ENCODE measurements around the gene NAALADL1.

DNA sequence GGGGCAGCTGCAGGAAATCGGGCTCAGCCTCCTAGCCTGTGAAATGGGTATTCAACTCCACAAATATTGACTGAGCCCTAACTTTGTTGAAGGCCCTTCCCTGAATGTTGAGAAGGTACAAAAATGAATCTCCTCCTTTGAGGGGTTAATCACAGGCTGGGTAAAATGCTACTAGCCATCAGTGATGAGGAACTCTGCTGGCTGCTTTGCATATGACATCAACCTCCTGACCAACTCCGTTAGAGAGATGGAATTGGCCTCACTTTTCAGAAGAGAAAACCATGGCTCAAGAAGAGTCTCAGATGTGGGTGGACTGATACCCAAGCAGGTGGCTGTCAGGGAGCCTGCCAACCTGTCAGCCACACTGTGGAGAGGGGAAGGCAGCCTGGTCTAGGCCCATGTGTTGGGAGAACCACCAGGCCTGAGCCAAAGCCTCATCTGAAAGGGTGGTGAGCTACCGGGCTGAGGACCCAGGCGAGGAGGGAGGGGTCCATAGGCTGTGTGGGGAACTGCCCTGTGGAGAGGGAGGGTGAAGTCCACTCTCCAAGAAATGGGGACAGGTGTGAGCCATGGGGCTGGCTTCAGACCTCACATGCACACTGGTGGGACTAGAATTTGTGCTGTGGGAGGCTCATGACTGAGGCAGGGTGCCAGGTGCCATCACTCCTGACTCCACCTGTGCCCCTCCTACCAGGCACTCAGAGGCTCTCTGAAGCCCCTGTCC lies 13.7 kb upstream of the NAALADL1 start:
- TF ChIP-seq, protein P1, sequence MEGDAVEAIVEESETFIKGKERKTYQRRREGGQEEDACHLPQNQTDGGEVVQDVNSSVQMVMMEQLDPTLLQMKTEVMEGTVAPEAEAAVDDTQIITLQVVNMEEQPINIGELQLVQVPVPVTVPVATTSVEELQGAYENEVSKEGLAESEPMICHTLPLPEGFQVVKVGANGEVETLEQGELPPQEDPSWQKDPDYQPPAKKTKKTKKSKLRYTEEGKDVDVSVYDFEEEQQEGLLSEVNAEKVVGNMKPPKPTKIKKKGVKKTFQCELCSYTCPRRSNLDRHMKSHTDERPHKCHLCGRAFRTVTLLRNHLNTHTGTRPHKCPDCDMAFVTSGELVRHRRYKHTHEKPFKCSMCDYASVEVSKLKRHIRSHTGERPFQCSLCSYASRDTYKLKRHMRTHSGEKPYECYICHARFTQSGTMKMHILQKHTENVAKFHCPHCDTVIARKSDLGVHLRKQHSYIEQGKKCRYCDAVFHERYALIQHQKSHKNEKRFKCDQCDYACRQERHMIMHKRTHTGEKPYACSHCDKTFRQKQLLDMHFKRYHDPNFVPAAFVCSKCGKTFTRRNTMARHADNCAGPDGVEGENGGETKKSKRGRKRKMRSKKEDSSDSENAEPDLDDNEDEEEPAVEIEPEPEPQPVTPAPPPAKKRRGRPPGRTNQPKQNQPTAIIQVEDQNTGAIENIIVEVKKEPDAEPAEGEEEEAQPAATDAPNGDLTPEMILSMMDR (IDR thresholded peaks at IDR 0.05; ENCODE audit: low read depth, low read length) = no peak
- no peak for TF ChIP-seq POLR2A (IDR thresholded peaks at IDR 0.05; ENCODE audit: extremely low read depth, insufficient read length)
- TF ChIP-seq, protein P2, sequence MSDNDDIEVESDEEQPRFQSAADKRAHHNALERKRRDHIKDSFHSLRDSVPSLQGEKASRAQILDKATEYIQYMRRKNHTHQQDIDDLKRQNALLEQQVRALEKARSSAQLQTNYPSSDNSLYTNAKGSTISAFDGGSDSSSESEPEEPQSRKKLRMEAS (IDR thresholded peaks at IDR 0.05; ENCODE audit: low read depth, low read length) = no peak

All from NB4 (cell line).